Thoracic aorta (tissue), 2 donors: Measurements from ENCODE around the gene CHN2. TPM values are rescaled to one million over a fixed set of nuclear protein-coding genes. Genes with fewer than 3 reads are reported as not detected.

ENCODE experiments used
- ATAC-seq: fragments of 150-250 bp; one replicate; pipeline ENCODE4 v1.8.0; 2017; ENCODE audit warnings: low read depth; ENCODE audit not compliant: insufficient number of reproducible peaks, low FRiP score
- DNase-seq: peaks from one replicate; pipeline ENCODE4 v3.0.0-alpha.2; 2020; ENCODE audit warnings: low spot score
- H3K27ac ChIP-seq, 2 donors: fragments of 200-600 bp; sonication (generic); 1 replicate in 1 of 2; 2 replicates in 1 of 2; pipeline ENCODE4 v1.5.1; 2016; ENCODE audit warnings: mild to moderate bottlenecking in 2 of 2, moderate library complexity in 2 of 2
- H3K27me3 ChIP-seq: fragments of 200-600 bp; sonication (generic); replicated peaks from 2 replicates; pipeline ENCODE4 v1.6.0; 2016; ENCODE audit warnings: mild to moderate bottlenecking; ENCODE audit not compliant: insufficient read depth
- H3K36me3 ChIP-seq: fragments of 200-600 bp; sonication (generic); one replicate; pipeline ENCODE4 v1.5.1; 2016
- H3K4me1 ChIP-seq, 2 donors: fragments of 200-600 bp; sonication (generic); 1 replicate in 1 of 2; 2 replicates in 1 of 2; pipeline versions ENCODE4 v1.5.1 to v1.6.0; 2016; ENCODE audit warnings: low read depth in 2 of 2, mild to moderate bottlenecking in 1 of 2; ENCODE audit not compliant: control insufficient read depth in 1 of 2
- H3K4me3 ChIP-seq: fragments of 200-600 bp; sonication (generic); 2 replicates; pipeline ENCODE4 v1.5.1; 2016; ENCODE audit warnings: mild to moderate bottlenecking
- H3K9me3 ChIP-seq: fragments of 200-600 bp; sonication (generic); 2 replicates; pipeline ENCODE4 v1.5.1; 2016
- total RNA-seq, 2 donors: library from RNA; depleted of rRNA; stranded (reverse); fragments of >200 nt; gene quantifications; one replicate each; pipeline versions ENCODE4 v1.1.0 to v1.2.3, GENCODE V29; 2016
- TF ChIP-seq, protein P1 (sequence below): fragments of 200-600 bp; sonication (generic); IDR thresholded peaks from one replicate; pipeline ENCODE4 v1.5.1; 2019; ENCODE audit warnings: antibody characterized with exemption

Gene CHN2
- total RNA-seq, 2 donors from 2014 or later = 22.6 to 44.7 TPM

DNA sequence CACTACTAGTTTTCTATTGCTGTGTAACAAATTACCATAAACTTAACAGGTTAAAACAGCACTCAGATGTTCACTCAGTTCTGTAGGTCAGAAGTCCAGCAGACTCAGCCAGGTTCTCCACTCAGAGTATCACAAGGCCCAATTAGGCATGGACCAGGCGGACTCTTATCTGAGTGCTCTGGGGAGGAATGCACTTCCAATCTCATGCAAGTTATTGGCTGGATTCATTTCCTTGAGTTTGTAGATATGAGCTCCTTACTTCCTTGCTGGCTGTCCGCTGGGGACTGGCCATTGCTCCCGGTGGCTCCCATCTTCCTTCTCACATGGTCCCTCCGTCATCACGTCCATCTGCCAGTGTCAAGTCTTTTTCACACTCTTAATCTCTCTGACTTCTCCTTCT is 232.0 kb downstream of the CHN2 start:
- ATAC-seq (no peak), DNase-seq (no peak)
- Histone ChIP-seq H3K4me1 (no peaks in the 10 kb centered on the region), H3K9me3 (no peaks in the 10 kb centered on the region), H3K36me3 (no peaks in the 10 kb centered on the region), H3K4me3 (no peak overlapping the region), H3K27me3 (no peaks in the 10 kb centered on the region), H3K27ac (no peak overlapping the region)
- TF ChIP-seq, protein P1, sequence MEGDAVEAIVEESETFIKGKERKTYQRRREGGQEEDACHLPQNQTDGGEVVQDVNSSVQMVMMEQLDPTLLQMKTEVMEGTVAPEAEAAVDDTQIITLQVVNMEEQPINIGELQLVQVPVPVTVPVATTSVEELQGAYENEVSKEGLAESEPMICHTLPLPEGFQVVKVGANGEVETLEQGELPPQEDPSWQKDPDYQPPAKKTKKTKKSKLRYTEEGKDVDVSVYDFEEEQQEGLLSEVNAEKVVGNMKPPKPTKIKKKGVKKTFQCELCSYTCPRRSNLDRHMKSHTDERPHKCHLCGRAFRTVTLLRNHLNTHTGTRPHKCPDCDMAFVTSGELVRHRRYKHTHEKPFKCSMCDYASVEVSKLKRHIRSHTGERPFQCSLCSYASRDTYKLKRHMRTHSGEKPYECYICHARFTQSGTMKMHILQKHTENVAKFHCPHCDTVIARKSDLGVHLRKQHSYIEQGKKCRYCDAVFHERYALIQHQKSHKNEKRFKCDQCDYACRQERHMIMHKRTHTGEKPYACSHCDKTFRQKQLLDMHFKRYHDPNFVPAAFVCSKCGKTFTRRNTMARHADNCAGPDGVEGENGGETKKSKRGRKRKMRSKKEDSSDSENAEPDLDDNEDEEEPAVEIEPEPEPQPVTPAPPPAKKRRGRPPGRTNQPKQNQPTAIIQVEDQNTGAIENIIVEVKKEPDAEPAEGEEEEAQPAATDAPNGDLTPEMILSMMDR = no peak

DNA sequence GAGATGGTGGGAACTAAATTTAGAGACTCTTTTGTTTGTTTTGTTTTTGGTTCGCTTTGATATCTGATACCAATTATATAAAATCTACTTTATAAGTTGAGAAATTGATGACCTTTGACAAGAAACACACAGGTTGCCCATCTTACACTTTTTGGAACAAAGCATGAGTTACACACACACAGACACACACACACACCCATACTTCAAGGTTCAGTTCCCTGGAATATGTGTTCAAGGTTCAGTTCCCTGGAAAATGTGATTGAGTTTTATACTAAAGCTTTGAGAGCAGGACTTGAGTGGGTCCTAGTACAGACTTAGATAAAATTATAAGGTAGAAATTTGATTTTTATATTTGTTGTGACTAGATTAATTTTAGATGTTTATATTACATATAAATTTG is 234.8 kb downstream of the CHN2 start:
- Histone ChIP-seq H3K4me3 (no peak overlapping the region), H3K27me3 (no peaks in the 10 kb centered on the region), H3K27ac (no peak overlapping the region), H3K36me3 (no peaks in the 10 kb centered on the region), H3K9me3 (no peaks in the 10 kb centered on the region), H3K4me1 (no peaks in the 10 kb centered on the region)
- TF ChIP-seq, protein P1 = no peak
- no peak for DNase-seq
- ATAC-seq = no peak

DNA sequence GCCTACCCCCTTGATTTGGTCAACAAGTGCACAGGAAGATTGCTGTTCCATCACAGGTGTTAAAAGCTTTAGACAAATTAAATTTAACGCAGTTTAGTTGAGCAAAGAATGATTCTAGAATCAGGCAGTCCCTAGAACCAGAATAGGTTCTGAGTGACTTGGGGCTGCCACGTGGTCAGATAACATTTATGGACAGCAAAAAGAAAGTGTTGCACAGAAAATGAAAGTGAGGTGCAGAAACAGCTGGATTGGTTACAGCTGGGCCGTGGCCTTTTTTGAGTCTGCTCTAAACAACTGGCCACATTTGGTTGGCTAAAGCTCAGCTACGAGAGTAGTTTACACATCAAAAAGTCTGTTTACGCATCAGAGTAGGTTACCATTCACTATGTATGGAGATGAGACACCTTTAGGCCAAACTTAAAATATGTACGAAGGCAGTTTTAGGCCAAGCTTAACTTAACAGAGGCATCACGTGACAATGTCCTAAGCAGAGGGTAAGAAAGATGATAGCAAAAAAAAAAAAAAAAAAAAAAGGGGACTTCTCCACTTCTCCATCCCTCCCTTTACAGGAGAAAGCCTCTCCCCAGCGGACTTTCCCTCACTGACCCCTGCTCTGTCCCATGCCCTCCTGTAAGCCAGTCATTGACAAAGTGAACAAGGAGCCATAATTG is 235.8 kb downstream of the CHN2 start:
- Histone ChIP-seq H3K27me3 (no peaks in the 10 kb centered on the region), H3K36me3 (no peaks in the 10 kb centered on the region), H3K9me3 (no peaks in the 10 kb centered on the region), H3K27ac (no peak overlapping the region), H3K4me3 (no peak overlapping the region), H3K4me1 (no peaks in the 10 kb centered on the region)
- DNase-seq (no peak), ATAC-seq (no peak)
- TF ChIP-seq, protein P1 = no peak

DNA sequence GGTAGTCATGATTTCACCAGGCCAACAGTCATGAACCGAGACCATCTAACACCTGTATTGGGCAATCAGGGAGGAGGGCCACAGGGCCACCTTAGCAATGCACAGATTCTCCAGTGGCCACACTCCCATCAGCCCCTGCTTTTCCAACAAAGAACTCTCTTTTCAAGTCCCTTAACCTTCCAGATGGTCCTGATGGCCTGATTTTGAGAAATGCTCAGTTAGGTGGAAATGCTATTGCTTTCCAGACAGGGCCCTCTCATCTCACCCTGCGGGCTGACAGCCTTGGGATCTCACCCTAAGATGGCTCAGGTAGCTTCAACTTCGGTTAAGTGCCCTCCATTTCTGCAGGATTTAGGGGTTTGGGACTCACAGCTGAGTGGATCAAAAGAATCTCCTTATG is 237.1 kb downstream of the CHN2 start:
- Histone ChIP-seq H3K27ac (no peak overlapping the region), H3K9me3 (no peaks in the 10 kb centered on the region), H3K4me1 (no peaks in the 10 kb centered on the region), H3K27me3 (no peaks in the 10 kb centered on the region), H3K4me3 (no peak overlapping the region), H3K36me3 (no peaks in the 10 kb centered on the region)
- DNase-seq = no peak
- no peak for ATAC-seq
- TF ChIP-seq, protein P1 = no peak

DNA sequence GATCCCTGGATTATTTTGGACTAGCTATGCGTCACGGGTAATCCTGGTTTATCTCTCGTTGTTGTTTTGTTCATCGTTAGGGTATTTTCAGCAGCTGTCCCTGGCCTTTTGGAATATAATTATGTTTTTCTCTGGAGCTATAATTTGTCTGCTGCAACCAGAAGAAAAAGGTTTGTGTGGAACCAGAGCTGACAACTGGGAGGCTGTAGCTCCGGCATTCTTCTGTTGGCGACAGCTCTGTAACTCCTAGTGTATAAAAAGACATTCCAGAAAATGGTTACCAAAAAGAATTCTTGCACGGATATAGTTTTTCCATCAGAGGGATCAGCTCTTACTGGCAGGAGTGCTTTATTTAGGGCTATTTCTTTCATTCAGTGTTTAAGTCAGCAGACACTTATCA is 238.1 kb downstream of the CHN2 start:
- no peak overlapping the region for H3K27ac ChIP-seq
- TF ChIP-seq, protein P1 = no peak
- no peaks in the 10 kb centered on the region for H3K27me3 ChIP-seq
- DNase-seq (no peak), ATAC-seq (no peak)
- no peak overlapping the region for H3K4me3 ChIP-seq
- H3K36me3 ChIP-seq = no peaks in the 10 kb centered on the region
- no peaks in the 10 kb centered on the region for H3K9me3 ChIP-seq
- H3K4me1 ChIP-seq = no peaks in the 10 kb centered on the region
